K562 (cell line): ENCODE measurements around the gene TMEM100. TPM values are rescaled to one million over a fixed set of nuclear protein-coding genes. Genes with fewer than 3 reads are reported as not detected.

Experiments
- ATAC-seq: fragments of 200-7000 bp; cut with Tn5 transposase; 3 replicates; pipeline ENCODE4 v1.9.1; 2020; ENCODE audit warnings: moderate library complexity
- BruUV-seq: library from RNA; stranded (reverse); fragments of 400-500 nt; replicated peaks from 2 replicates; lab custom pipeline; 2021; lab: Mats Ljungman, UMichigan
- CTCF ChIA-PET: fragments of 300-600 bp; formaldehyde crosslinking; extraction: SDS; loops from one replicate; lab custom pipeline; 2021; ENCODE audit warnings: low intra/inter-chr PET ratio; lab: Yijun Ruan, JAX
- POLR2A ChIA-PET: fragments of 300-600, 350-650 bp; sonication (Branson Sonifier 250); formaldehyde crosslinking; extraction: SDS; loops from one replicate; lab custom pipeline; 2021; ENCODE audit warnings: antibody characterized with exemption, inconsistent platforms; lab: Yijun Ruan, JAX
- DNase-seq, 4 experiments: peaks; one replicate each; pipeline versions ENCODE4 v3.0.0 to v3.0.0-alpha.2; 2011 to 2018; ENCODE audit warnings: low spot score in 3 of 4, mixed read lengths in 3 of 4; ENCODE audit errors: extremely low read depth in 1 of 4
- FAIRE-seq: peaks from 2 replicates; lab custom pipeline; 2011; peaks lifted over from hg19 to GRCh38; lab: Jason Lieb, UNC
- H2AFZ ChIP-seq: 2 replicates; pipeline ENCODE4 v1.6.0; 2011; ENCODE audit warnings: low read depth, low read length, control low read depth, inconsistent platforms
- H3K27ac ChIP-seq: fragments of 200-600 bp; 3 replicates; pipeline ENCODE4 v1.8.0; 2011; ENCODE audit warnings: low read depth, mild to moderate bottlenecking, control low read depth, inconsistent platforms, low read length, moderate library complexity, mixed read lengths; ENCODE audit errors: extremely low read depth
- H3K27me3 ChIP-seq, 2 experiments: fragments of 300-600 bp in 1 of 2; 2 replicates in 1 of 2; 3 replicates in 1 of 2; pipeline versions ENCODE4 v1.6.0 to v1.8.0; 2011; ENCODE audit warnings: inconsistent platforms in 2 of 2, low read length in 2 of 2, mild to moderate bottlenecking in 1 of 2, mixed read lengths in 1 of 2, moderate library complexity in 1 of 2; ENCODE audit not compliant: control insufficient read depth in 2 of 2, insufficient read depth in 2 of 2
- H3K36me3 ChIP-seq: fragments of 300-600 bp; 3 replicates; pipeline ENCODE4 v1.8.0; 2011; ENCODE audit warnings: mild to moderate bottlenecking, low read length, inconsistent platforms; ENCODE audit not compliant: control insufficient read depth, insufficient read depth
- H3K4me1 ChIP-seq, 2 experiments: fragments of 200-600 bp in 1 of 2; replicated peaks in 1 of 2; 2 replicates in 1 of 2; 3 replicates in 1 of 2; pipeline versions ENCODE4 v1.5.1 to v1.8.0; 2011; ENCODE audit warnings: inconsistent platforms in 2 of 2, low read length in 2 of 2, mild to moderate bottlenecking in 1 of 2, mixed read lengths in 1 of 2, moderate library complexity in 1 of 2; ENCODE audit not compliant: control insufficient read depth in 2 of 2, insufficient read depth in 2 of 2
- H3K4me2 ChIP-seq: 2 replicates; pipeline ENCODE4 v1.6.1; 2011; ENCODE audit warnings: low read length, control low read depth, inconsistent platforms, mixed read lengths; ENCODE audit not compliant: insufficient read depth
- H3K4me3 ChIP-seq: fragments of 200-600 bp; sonication (generic), shearing (Covaris generic); 2 replicates; pipeline ENCODE4 v1.5.1; 2016; ENCODE audit warnings: control low read depth, inconsistent platforms
- H3K79me2 ChIP-seq: fragments of 200-600 bp; 3 replicates; pipeline ENCODE4 v1.8.0; 2011; ENCODE audit warnings: low read length, inconsistent platforms; ENCODE audit not compliant: control insufficient read depth, insufficient read depth
- H3K9ac ChIP-seq, 2 experiments: 2 replicates each; pipeline versions ENCODE4 v1.6.0 to v1.6.1; 2011; ENCODE audit warnings: low read depth in 2 of 2, low read length in 2 of 2, control low read depth in 1 of 2, inconsistent platforms in 1 of 2, mild to moderate bottlenecking in 1 of 2, mixed read lengths in 1 of 2; ENCODE audit not compliant: insufficient read depth in 1 of 2
- H3K9me1 ChIP-seq: one replicate; pipeline ENCODE4 v1.6.0; 2011; ENCODE audit warnings: inconsistent platforms, mild to moderate bottlenecking, low read length, moderate library complexity; ENCODE audit not compliant: control insufficient read depth, insufficient read depth
- H3K9me3 ChIP-seq: replicated peaks from 2 replicates; pipeline ENCODE4 v1.5.1; 2011; ENCODE audit warnings: low read depth, low read length, inconsistent platforms; ENCODE audit not compliant: control insufficient read depth, insufficient read depth
- H4K20me1 ChIP-seq: replicated peaks from 2 replicates; pipeline ENCODE4 v1.6.1; 2011; ENCODE audit warnings: low read length, inconsistent platforms, mixed read lengths; ENCODE audit not compliant: control insufficient read depth, insufficient read depth
- RAD51 ChIP-seq: fragments of 450-650 bp; IDR thresholded peaks from 2 replicates; pipeline ENCODE4 v1.7.1; 2016; ENCODE audit warnings: low read depth, mild to moderate bottlenecking, borderline replicate concordance
- RFX1 ChIP-seq: fragments of 450-650 bp; IDR thresholded peaks from 2 replicates; pipeline ENCODE4 v1.6.1; 2016; ENCODE audit warnings: mild to moderate bottlenecking, moderate library complexity
- USF2 ChIP-seq: sonication (generic); formaldehyde crosslinking; IDR thresholded peaks from 2 replicates; pipeline ENCODE4 v1.5.0; 2020; ENCODE audit warnings: missing genetic modification reagents
- in situ Hi-C: fragments of 300-500 bp; cut with MboI; formaldehyde crosslinking; loops from 4 replicates; pipeline ENCODE4 v1.15.0; 2018; ENCODE audit warnings: inconsistent platforms, mixed read lengths
- intact Hi-C: fragments of 100-400 bp; cut with micrococcal nuclease; formaldehyde crosslinking; loops from 2 replicates; pipeline ENCODE4 v1.14.2; 2022
- polyA plus RNA-seq, 8 experiments: library from polyadenylated mRNA; depleted of rRNA in 4 of 8; stranded (reverse) in 5 of 8; unstranded in 3 of 8; fragments of >200 nt; fragmentation: Nextera tagmentation in 2 of 8; fragmentation: Illumina TruSeq in 1 of 8; extraction: Ambion mirVana in 2 of 8; extraction: Trizol in 1 of 8; gene quantifications; 2 replicates each; pipeline versions ENCODE4 v1.2.1 to v1.2.3, GENCODE V29; 2011 to 2014; ENCODE audit warnings: inconsistent platforms in 1 of 8, missing spikeins in 1 of 8
- total RNA-seq, 7 experiments: library from RNA; depleted of rRNA in 6 of 7; stranded (reverse); fragments of >200 nt in 6 of 7; fragmentation: Illumina TruSeq in 2 of 7; extraction: Trizol in 2 of 7; gene quantifications; 2 replicates each; pipeline versions ENCODE4 v1.2.1 to v1.2.3, GENCODE V29; 2011 to 2021; ENCODE audit warnings: low replicate concordance in 1 of 7
- TF ChIP-seq, protein P1 (sequence below): fragments of 450-650 bp; formaldehyde crosslinking; IDR thresholded peaks from 2 replicates; pipeline ENCODE4 v1.4.0; 2020; ENCODE audit warnings: mild to moderate bottlenecking, mixed read lengths

Gene TMEM100
- total and polyA plus RNA-seq, 9 of the 15 experiments (the other 6 are each of a cell fraction or from before 2014, with no cell fraction given): 0.12 to 0.50 (median 0.19) TPM

GRCh38 chr17:55768936-55769624 lies 46.4 kb upstream of the TMEM100 start:
- Histone ChIP-seq H4K20me1 (no peaks in the 10 kb centered on the region), H3K9me1 (no peaks in the 10 kb centered on the region), H3K4me2 (no peak overlapping the region), H3K4me1 (no peaks in the 10 kb centered on the region), H3K79me2 (peaks cover 18% of the 10 kb centered on the region; the same call in 1 of the 3 replicates), H2AFZ (no peak overlapping the region), H3K36me3 (peaks cover 57% of the 10 kb centered on the region), H3K9ac (no peak overlapping the region), H3K9me3 (no peaks in the 10 kb centered on the region), H3K27ac (no peak overlapping the region), H3K4me3 (no peak overlapping the region), H3K27me3 (no peaks in the 10 kb centered on the region)
- DNase-seq: no peak
- ChIA-PET CTCF (interaction anchor here (1.6 to 4.2 kb wide), 2 partner anchors 167 to 242 kb away, joined by 5 to 60 read pairs; no protein-coding TSS in a partner anchor), POLR2A (interaction anchor here (0.9 to 1.3 kb wide), 2 partner anchors 48 to 196 kb away, joined by 4 to 5 read pairs; no protein-coding TSS in a partner anchor)
- TF ChIP-seq RAD51: peak; percentile 19; the same call in 1 of the 2 replicates
- TF ChIP-seq RFX1: no peak
- TF ChIP-seq, protein P1, sequence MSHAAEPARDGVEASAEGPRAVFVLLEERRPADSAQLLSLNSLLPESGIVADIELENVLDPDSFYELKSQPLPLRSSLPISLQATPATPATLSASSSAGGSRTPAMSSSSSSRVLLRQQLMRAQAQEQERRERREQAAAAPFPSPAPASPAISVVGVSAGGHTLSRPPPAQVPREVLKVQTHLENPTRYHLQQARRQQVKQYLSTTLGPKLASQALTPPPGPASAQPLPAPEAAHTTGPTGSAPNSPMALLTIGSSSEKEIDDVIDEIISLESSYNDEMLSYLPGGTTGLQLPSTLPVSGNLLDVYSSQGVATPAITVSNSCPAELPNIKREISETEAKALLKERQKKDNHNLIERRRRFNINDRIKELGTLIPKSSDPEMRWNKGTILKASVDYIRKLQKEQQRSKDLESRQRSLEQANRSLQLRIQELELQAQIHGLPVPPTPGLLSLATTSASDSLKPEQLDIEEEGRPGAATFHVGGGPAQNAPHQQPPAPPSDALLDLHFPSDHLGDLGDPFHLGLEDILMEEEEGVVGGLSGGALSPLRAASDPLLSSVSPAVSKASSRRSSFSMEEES (CRISPR knock-in tag): peak; percentile 76
- 0 out of 2 replicates have a peak, but pooled peaks have one; percentile 17 for TF ChIP-seq USF2 (CRISPR knock-in tag)
- BruUV-seq: no TSS peak
- intact Hi-C loops: loop anchor here (10.0 kb wide), 1 partner anchor 54 kb away; no protein-coding TSS in a partner anchor
- in situ Hi-C loops: loop anchor here (5.0 kb wide), 1 partner anchor 47 kb away; the partner anchor contains the start of gene TMEM100
- no peak for FAIRE-seq
- ATAC-seq: no peak
